BE2C (cell line): ENCODE results near the gene SSU72.
"Not testable (repeated sequence)": the region's sequence is repeated elsewhere in the genome, so short reads cannot be mapped to it uniquely, and the experiment has no call there.

ENCODE experiments used
- DNase-seq: peaks from one replicate; pipeline ENCODE4 v3.0.0-alpha.2; 2020
- H3K27me3 ChIP-seq: fragments of 250-450 bp; sonication (Bioruptor Pico); 2 replicates; pipeline ENCODE4 v1.5.1; 2020; ENCODE audit warnings: mild to moderate bottlenecking
- H3K36me3 ChIP-seq: fragments of 250-450 bp; sonication (Bioruptor Pico); 2 replicates; pipeline ENCODE4 v1.5.1; 2020; ENCODE audit warnings: mild to moderate bottlenecking
- H3K4me1 ChIP-seq: fragments of 250-450 bp; sonication (Bioruptor Pico); 2 replicates; pipeline ENCODE4 v1.5.1; 2020
- H3K4me3 ChIP-seq: 2 replicates; pipeline ENCODE4 v1.5.1; 2011; ENCODE audit warnings: low read depth, low read length
- H3K9me3 ChIP-seq: fragments of 250-450 bp; sonication (Bioruptor Pico); 2 replicates; pipeline ENCODE4 v1.5.1; 2020
- TF ChIP-seq, protein P1 (sequence below): IDR thresholded peaks from 2 replicates; pipeline ENCODE4 v1.5.1; 2012; ENCODE audit warnings: mild to moderate bottlenecking, low read depth, low read length

Gene SSU72

GRCh38 chr1:1531947-1532346 lies 42.7 kb downstream of the SSU72 start:
- no peak for DNase-seq
- H3K9me3 ChIP-seq, result no peaks in the 10 kb centered on the region; the same call in 1 of the 2 replicates
- H3K27me3 ChIP-seq, result no peaks in the 10 kb centered on the region
- TF ChIP-seq, protein P1, sequence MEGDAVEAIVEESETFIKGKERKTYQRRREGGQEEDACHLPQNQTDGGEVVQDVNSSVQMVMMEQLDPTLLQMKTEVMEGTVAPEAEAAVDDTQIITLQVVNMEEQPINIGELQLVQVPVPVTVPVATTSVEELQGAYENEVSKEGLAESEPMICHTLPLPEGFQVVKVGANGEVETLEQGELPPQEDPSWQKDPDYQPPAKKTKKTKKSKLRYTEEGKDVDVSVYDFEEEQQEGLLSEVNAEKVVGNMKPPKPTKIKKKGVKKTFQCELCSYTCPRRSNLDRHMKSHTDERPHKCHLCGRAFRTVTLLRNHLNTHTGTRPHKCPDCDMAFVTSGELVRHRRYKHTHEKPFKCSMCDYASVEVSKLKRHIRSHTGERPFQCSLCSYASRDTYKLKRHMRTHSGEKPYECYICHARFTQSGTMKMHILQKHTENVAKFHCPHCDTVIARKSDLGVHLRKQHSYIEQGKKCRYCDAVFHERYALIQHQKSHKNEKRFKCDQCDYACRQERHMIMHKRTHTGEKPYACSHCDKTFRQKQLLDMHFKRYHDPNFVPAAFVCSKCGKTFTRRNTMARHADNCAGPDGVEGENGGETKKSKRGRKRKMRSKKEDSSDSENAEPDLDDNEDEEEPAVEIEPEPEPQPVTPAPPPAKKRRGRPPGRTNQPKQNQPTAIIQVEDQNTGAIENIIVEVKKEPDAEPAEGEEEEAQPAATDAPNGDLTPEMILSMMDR, result no peak
- H3K4me1 ChIP-seq, result no peaks in the 10 kb centered on the region
- H3K36me3 ChIP-seq, result peaks cover 50% of the 10 kb centered on the region
- H3K4me3 ChIP-seq, result no peak overlapping the region

GRCh38 chr1:1529936-1530335 lies 44.7 kb downstream of the SSU72 start:
- Histone ChIP-seq H3K36me3 (peaks cover 44% of the 10 kb centered on the region), H3K27me3 (no peaks in the 10 kb centered on the region), H3K9me3 (no peaks in the 10 kb centered on the region; the same call in 1 of the 2 replicates), H3K4me3 (no peak overlapping the region), H3K4me1 (no peaks in the 10 kb centered on the region)
- TF ChIP-seq, protein P1, result no peak
- DNase-seq, result no peak

GRCh38 chr1:1529321-1529720 lies 45.3 kb downstream of the SSU72 start:
- TF ChIP-seq, protein P1, result no peak
- no peak for DNase-seq
- no peaks in the 10 kb centered on the region for H3K27me3 ChIP-seq
- no peak overlapping the region for H3K4me3 ChIP-seq
- H3K9me3 ChIP-seq, result no peaks in the 10 kb centered on the region; the same call in 1 of the 2 replicates
- no peaks in the 10 kb centered on the region for H3K4me1 ChIP-seq
- peaks cover 40% of the 10 kb centered on the region for H3K36me3 ChIP-seq

GRCh38 chr1:1528301-1529267 lies 46.1 kb downstream of the SSU72 start:
- Histone ChIP-seq H3K36me3 (peaks cover 42% of the 10 kb centered on the region), H3K4me3 (no peak overlapping the region), H3K27me3 (no peaks in the 10 kb centered on the region), H3K9me3 (no peaks in the 10 kb centered on the region; the same call in 1 of the 2 replicates), H3K4me1 (no peaks in the 10 kb centered on the region)
- no peak for DNase-seq
- TF ChIP-seq, protein P1, result no peak

- H3K4me1 ChIP-seq, result no peaks in the 10 kb centered on the region
- TF ChIP-seq, protein P1, result no peak
- H3K27me3 ChIP-seq, result no peaks in the 10 kb centered on the region
- no peaks in the 10 kb centered on the region; the same call in 1 of the 2 replicates for H3K9me3 ChIP-seq
- DNase-seq, result no peak
- peaks cover 45% of the 10 kb centered on the region for H3K36me3 ChIP-seq
- no peak overlapping the region for H3K4me3 ChIP-seq
Measured at GRCh38 chr1:1527092-1527816, 47.4 kb downstream of the SSU72 start.

DNA sequence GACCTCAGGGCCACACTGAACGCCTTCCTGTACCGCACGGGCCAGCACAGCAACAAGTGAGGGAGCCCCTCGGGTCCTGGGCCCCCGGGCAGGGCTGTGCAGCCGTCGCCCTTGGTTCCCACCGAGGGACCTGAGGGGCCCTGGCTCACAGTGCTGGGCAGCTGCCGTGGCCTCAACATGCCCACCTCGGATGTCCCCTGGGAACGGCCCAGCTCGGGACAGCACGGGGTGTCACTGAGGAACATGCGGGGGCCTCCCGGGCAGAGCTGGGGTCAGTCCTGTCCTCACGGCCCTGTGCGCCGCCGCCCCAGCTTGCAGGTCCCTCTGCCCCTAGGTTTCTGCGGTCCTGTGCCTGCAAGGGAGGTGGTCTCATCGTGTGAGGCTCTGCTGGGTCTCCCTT lies 48.2 kb downstream of the SSU72 start:
- not testable (repeated sequence) for H3K4me3 ChIP-seq, H3K27me3 ChIP-seq, H3K9me3 ChIP-seq, H3K4me1 ChIP-seq, DNase-seq
- peaks cover 49% of the 10 kb centered on the region for H3K36me3 ChIP-seq

- H3K4me1 ChIP-seq, H3K27me3 ChIP-seq, H3K9me3 ChIP-seq, H3K4me3 ChIP-seq, DNase-seq: not testable (repeated sequence)
- H3K36me3 ChIP-seq, result peaks cover 53% of the 10 kb centered on the region
Measured at GRCh38 chr1:1524750-1525383, 49.8 kb downstream of the SSU72 start.

- peaks cover 46% of the 10 kb centered on the region for H3K36me3 ChIP-seq
- H3K27me3 ChIP-seq, DNase-seq, H3K4me3 ChIP-seq, H3K9me3 ChIP-seq, H3K4me1 ChIP-seq: not testable (repeated sequence)
Measured at GRCh38 chr1:1523651-1524050, 51.0 kb downstream of the SSU72 start.

DNA sequence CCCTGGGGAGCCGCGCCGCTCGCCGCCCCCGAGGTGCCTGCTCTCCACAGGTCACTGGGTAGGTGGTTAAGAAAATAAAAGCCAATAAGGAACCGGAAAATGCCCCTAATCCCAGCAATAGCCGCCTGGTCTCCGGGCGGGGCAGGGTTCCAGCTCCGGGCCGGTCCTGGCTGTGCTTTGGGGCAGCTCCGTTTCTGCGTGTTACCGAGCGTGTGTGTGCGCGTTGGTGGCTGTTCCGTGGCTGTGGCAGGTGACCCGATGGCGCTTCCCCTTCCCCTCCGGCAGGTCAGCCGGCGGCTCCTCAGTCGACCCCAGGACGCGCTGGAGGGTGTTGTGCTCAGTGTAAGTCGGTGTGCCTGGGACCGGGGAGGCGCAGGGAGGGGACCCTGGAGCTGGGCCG lies 51.4 kb downstream of the SSU72 start:
- H3K36me3 ChIP-seq, result peaks cover 42% of the 10 kb centered on the region
- DNase-seq, H3K4me1 ChIP-seq, H3K27me3 ChIP-seq, H3K4me3 ChIP-seq, H3K9me3 ChIP-seq: not testable (repeated sequence)
